Nephron progenitor cell (in vitro differentiated cells): Measurements from ENCODE around the gene SCYL2.

Experiments used
- DNase-seq: peaks from one replicate; pipeline ENCODE4 v3.0.0; 2021
- H3K27ac Mint-ChIP-seq: 2 replicates; pipeline ENCODE4 v1.8.0; 2021; ENCODE audit warnings: mild to moderate bottlenecking, moderate library complexity, mixed read lengths
- H3K27me3 Mint-ChIP-seq: 2 replicates; pipeline ENCODE4 v1.8.0; 2021; ENCODE audit warnings: mild to moderate bottlenecking, low read depth, mixed read lengths; ENCODE audit not compliant: poor library complexity
- H3K36me3 Mint-ChIP-seq: 2 replicates; pipeline ENCODE4 v1.8.0; 2021; ENCODE audit warnings: low read depth, mixed read lengths
- H3K4me1 Mint-ChIP-seq: 2 replicates; pipeline ENCODE4 v1.8.0; 2021; ENCODE audit warnings: mixed read lengths
- H3K4me3 Mint-ChIP-seq: 2 replicates; pipeline ENCODE4 v1.8.0; 2021; ENCODE audit warnings: mild to moderate bottlenecking, moderate library complexity, mixed read lengths
- H3K9me3 Mint-ChIP-seq: 2 replicates; pipeline ENCODE4 v1.8.0; 2021; ENCODE audit warnings: mild to moderate bottlenecking, moderate library complexity, mixed read lengths
- CTCF ChIP-seq: fragments of 200-600 bp; sonication (generic); IDR thresholded peaks from 2 replicates; pipeline ENCODE4 v1.5.0; 2021; ENCODE audit warnings: antibody characterized with exemption

SCYL2 gene

GRCh38 chr12:100382338-100382737, 115.4 kb downstream of the SCYL2 start:
- DNase-seq: no peak
- Mint-ChIP-seq H3K4me1 (peaks cover 5% of the 10 kb centered on the region), H3K36me3 (no peaks in the 10 kb centered on the region), H3K27me3 (peaks cover 12% of the 10 kb centered on the region), H3K9me3 (no peaks in the 10 kb centered on the region), H3K27ac (no peak overlapping the region), H3K4me3 (no peak overlapping the region)
- no peak for TF ChIP-seq CTCF

- H3K4me1 Mint-ChIP-seq: peaks cover 5% of the 10 kb centered on the region
- no peak for TF ChIP-seq CTCF
- H3K9me3 Mint-ChIP-seq: no peaks in the 10 kb centered on the region
- H3K27me3 Mint-ChIP-seq: peaks cover 17% of the 10 kb centered on the region
- no peak for DNase-seq
- H3K4me3 Mint-ChIP-seq: no peak overlapping the region
- H3K27ac Mint-ChIP-seq: no peak overlapping the region
- H3K36me3 Mint-ChIP-seq: no peaks in the 10 kb centered on the region
Observed at GRCh38 chr12:100383586-100384558, 116.9 kb downstream of the SCYL2 start.

- peaks cover 5% of the 10 kb centered on the region for H3K4me1 Mint-ChIP-seq
- no peak for TF ChIP-seq CTCF
- no peak overlapping the region for H3K27ac Mint-ChIP-seq
- H3K36me3 Mint-ChIP-seq: no peaks in the 10 kb centered on the region
- H3K9me3 Mint-ChIP-seq: no peaks in the 10 kb centered on the region
- no peak for DNase-seq
- peaks cover 17% of the 10 kb centered on the region for H3K27me3 Mint-ChIP-seq
- no peak overlapping the region for H3K4me3 Mint-ChIP-seq
Observed at GRCh38 chr12:100384559-100384935, 117.6 kb downstream of the SCYL2 start.

- no peak for TF ChIP-seq CTCF
- H3K27ac Mint-ChIP-seq: no peak overlapping the region
- peaks cover 3% of the 10 kb centered on the region for H3K4me1 Mint-ChIP-seq
- peaks cover 26% of the 10 kb centered on the region for H3K27me3 Mint-ChIP-seq
- H3K36me3 Mint-ChIP-seq: no peaks in the 10 kb centered on the region
- no peak overlapping the region for H3K4me3 Mint-ChIP-seq
- no peak for DNase-seq
- H3K9me3 Mint-ChIP-seq: no peaks in the 10 kb centered on the region
Observed at GRCh38 chr12:100388382-100388781, 121.4 kb downstream of the SCYL2 start.
